SHP77 treated with DMSO at 0.1 percent for 48 hours (cell line): ENCODE measurements around the gene C5AR1.
"Not testable (repeated sequence)": the region's sequence is repeated elsewhere in the genome, so short reads cannot be mapped to it uniquely, and the experiment has no call there.

Source experiments
- DNase-seq: peaks from one replicate; lab custom pipeline; 2025; lab: John Stamatoyannopoulos, UW

Gene C5AR1

GRCh38 chr19:47284324-47284899, 25.2 kb upstream of the C5AR1 start:
- DNase-seq: peak; percentile 17

- peak; percentile 60 for DNase-seq
Observed at GRCh38 chr19:47296036-47296435, 13.6 kb upstream of the C5AR1 start.

- DNase-seq: not testable (repeated sequence)
Observed at GRCh38 chr19:47300867-47301266, 8.8 kb upstream of the C5AR1 start.

GRCh38 chr19:47302249-47302648, 7.4 kb upstream of the C5AR1 start:
- no peak for DNase-seq

GRCh38 chr19:47303966-47304365, 5.7 kb upstream of the C5AR1 start:
- DNase-seq: no peak

GRCh38 chr19:47305309-47305751, 4.3 kb upstream of the C5AR1 start:
- no peak for DNase-seq

GRCh38 chr19:47306303-47306702, 3.4 kb upstream of the C5AR1 start:
- no peak for DNase-seq

GRCh38 chr19:47309038-47309437, 623 bp upstream of the C5AR1 start:
- DNase-seq: no peak

- no peak for DNase-seq
Observed at GRCh38 chr19:47310323-47310722, 662 bp downstream of the C5AR1 start.

GRCh38 chr19:47310819-47311218, 1.2 kb downstream of the C5AR1 start:
- peak; percentile 24 for DNase-seq

- DNase-seq: no peak
Observed at GRCh38 chr19:47312366-47313006, 2.8 kb downstream of the C5AR1 start.

- no peak for DNase-seq
Observed at GRCh38 chr19:47313754-47314295, 4.2 kb downstream of the C5AR1 start.

- no peak for DNase-seq
Observed at GRCh38 chr19:47315125-47315821, 5.6 kb downstream of the C5AR1 start.

GRCh38 chr19:47316513-47316912, 6.9 kb downstream of the C5AR1 start:
- DNase-seq: no peak

GRCh38 chr19:47319923-47320871, 10.5 kb downstream of the C5AR1 start:
- DNase-seq: no peak

GRCh38 chr19:47321630-47322029, 12.0 kb downstream of the C5AR1 start:
- DNase-seq: no peak

GRCh38 chr19:47322058-47322457, 12.4 kb downstream of the C5AR1 start:
- no peak for DNase-seq

GRCh38 chr19:47323409-47323808, 13.7 kb downstream of the C5AR1 start:
- DNase-seq: no peak

- no peak for DNase-seq
Observed at GRCh38 chr19:47323872-47324271, 14.2 kb downstream of the C5AR1 start.

GRCh38 chr19:47324502-47324901, 14.8 kb downstream of the C5AR1 start:
- DNase-seq: no peak

- no peak for DNase-seq
Observed at GRCh38 chr19:47330466-47330869, 20.8 kb downstream of the C5AR1 start.

- DNase-seq: no peak
Observed at GRCh38 chr19:47331490-47331889, 21.8 kb downstream of the C5AR1 start.
